ENCODE results near the gene MYO3B. TPM values are rescaled to one million over a fixed set of nuclear protein-coding genes. Genes with fewer than 3 reads are reported as not detected.
A peak's percentile ranks its signal among the peaks of the same experiment; 100 is the strongest.

The MYO3B gene
- total RNA-seq, 1 experiment from 2014 or later: 0.50 TPM

- ChIA-PET POLR2A (no interaction called here), CTCF (interaction anchor here (0.8 kb wide), 1 partner anchor 20 kb away, joined by 3 read pairs; no protein-coding TSS in a partner anchor)
- Mint-ChIP-seq H3K9me3 (no peaks in the 10 kb centered on the region), H3K4me3 (no peak overlapping the region), H3K4me1 (no peaks in the 10 kb centered on the region), H3K36me3 (no peaks in the 10 kb centered on the region), H3K27ac (no peak overlapping the region), H3K27me3 (ENCODE audit: low read depth) (no peaks in the 10 kb centered on the region)
- TF ChIP-seq PRDM15 (CRISPR knock-in tag; IDR thresholded peaks at IDR 0.05) (peak; percentile 53; the same call in 1 of the 2 replicates), TEAD4 (CRISPR knock-in tag; IDR thresholded peaks at IDR 0.05) (no peak)
- no peak for DNase-seq (ENCODE audit: low spot score)
- ATAC-seq: no peak
These were observed 203.7 kb downstream of the MYO3B start for GRCh38 chr2:170381678-170382077.

DNA sequence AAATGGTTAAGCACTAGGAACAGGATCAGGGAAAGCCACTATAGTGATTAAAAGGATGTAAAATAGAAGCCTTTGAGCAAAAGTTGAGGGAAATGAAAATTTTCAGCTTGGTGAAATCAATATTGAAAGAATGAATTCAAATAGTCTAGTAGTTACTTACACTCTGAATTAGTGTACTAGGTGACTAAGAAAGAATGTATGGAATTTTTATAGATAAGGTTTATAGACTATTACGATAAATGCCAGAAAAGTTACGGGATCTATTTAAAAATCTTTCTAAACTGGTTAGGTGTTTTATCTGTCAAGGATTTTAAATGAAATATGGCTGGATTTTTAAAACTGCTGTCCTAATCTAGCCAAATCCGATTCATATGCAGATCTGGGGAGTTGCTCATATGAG lies 208.6 kb downstream of the MYO3B start:
- no peak overlapping the region for H3K27ac Mint-ChIP-seq
- CTCF ChIA-PET: no interaction called here
- H3K36me3 Mint-ChIP-seq: no peaks in the 10 kb centered on the region
- POLR2A ChIA-PET: no interaction called here
- no peak overlapping the region for H3K4me3 Mint-ChIP-seq
- H3K9me3 Mint-ChIP-seq: no peaks in the 10 kb centered on the region
- DNase-seq (ENCODE audit: low spot score) (no peak), ATAC-seq (no peak)
- TF ChIP-seq SMAD3 (CRISPR knock-in tag; IDR thresholded peaks at IDR 0.05; ENCODE audit: borderline replicate concordance): no peak
- TF ChIP-seq, protein P1, sequence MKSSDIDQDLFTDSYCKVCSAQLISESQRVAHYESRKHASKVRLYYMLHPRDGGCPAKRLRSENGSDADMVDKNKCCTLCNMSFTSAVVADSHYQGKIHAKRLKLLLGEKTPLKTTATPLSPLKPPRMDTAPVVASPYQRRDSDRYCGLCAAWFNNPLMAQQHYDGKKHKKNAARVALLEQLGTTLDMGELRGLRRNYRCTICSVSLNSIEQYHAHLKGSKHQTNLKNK (CRISPR knock-in tag; IDR thresholded peaks at IDR 0.05): no peak
- H3K4me1 Mint-ChIP-seq: peaks cover 4% of the 10 kb centered on the region
- H3K27me3 Mint-ChIP-seq (ENCODE audit: low read depth): no peaks in the 10 kb centered on the region

- ChIA-PET POLR2A (no interaction called here), CTCF (interaction anchor here (1.7 to 4.0 kb wide), 2 partner anchors 11 to 18 kb away, joined by 4 to 15 read pairs; no protein-coding TSS in a partner anchor)
- Mint-ChIP-seq H3K4me3 (no peak overlapping the region), H3K27ac (no peak overlapping the region), H3K36me3 (no peaks in the 10 kb centered on the region), H3K4me1 (peaks cover 13% of the 10 kb centered on the region), H3K27me3 (ENCODE audit: low read depth) (no peaks in the 10 kb centered on the region; the same call in 1 of the 2 replicates), H3K9me3 (no peaks in the 10 kb centered on the region)
- no peak for TF ChIP-seq OVOL2 (CRISPR knock-in tag; IDR thresholded peaks at IDR 0.05; ENCODE audit: borderline replicate concordance)
- ATAC-seq: no peak
- no peak for DNase-seq (ENCODE audit: low spot score)
These were observed 213.1 kb downstream of the MYO3B start for GRCh38 chr2:170391018-170391417.

- POLR2A ChIA-PET: no interaction called here
- Mint-ChIP-seq H3K27me3 (ENCODE audit: low read depth) (no peaks in the 10 kb centered on the region; the same call in 1 of the 2 replicates), H3K27ac (no peak overlapping the region), H3K9me3 (no peaks in the 10 kb centered on the region), H3K36me3 (no peaks in the 10 kb centered on the region), H3K4me3 (no peak overlapping the region), H3K4me1 (peaks cover 13% of the 10 kb centered on the region)
- TF ChIP-seq SOX15 (CRISPR knock-in tag; IDR thresholded peaks at IDR 0.05): no peak
- TF ChIP-seq ZNF671 (CRISPR knock-in tag; IDR thresholded peaks at IDR 0.05): no peak
- no peak for TF ChIP-seq ZNF121 (CRISPR knock-in tag; IDR thresholded peaks at IDR 0.05)
- TF ChIP-seq, protein P2, sequence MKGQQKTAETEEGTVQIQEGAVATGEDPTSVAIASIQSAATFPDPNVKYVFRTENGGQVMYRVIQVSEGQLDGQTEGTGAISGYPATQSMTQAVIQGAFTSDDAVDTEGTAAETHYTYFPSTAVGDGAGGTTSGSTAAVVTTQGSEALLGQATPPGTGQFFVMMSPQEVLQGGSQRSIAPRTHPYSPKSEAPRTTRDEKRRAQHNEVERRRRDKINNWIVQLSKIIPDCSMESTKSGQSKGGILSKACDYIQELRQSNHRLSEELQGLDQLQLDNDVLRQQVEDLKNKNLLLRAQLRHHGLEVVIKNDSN (CRISPR knock-in tag; IDR thresholded peaks at IDR 0.05): no peak
- no peak for DNase-seq (ENCODE audit: low spot score)
- ATAC-seq: no peak
- CTCF ChIA-PET: interaction anchor here (0.7 to 4.0 kb wide), 4 partner anchors 9 to 31 kb away, joined by 3 to 15 read pairs (median 5); no protein-coding TSS in a partner anchor
These were observed 213.8 kb downstream of the MYO3B start for GRCh38 chr2:170391697-170392096.

GRCh38 chr2:170393861-170394498 lies 216.0 kb downstream of the MYO3B start:
- Mint-ChIP-seq H3K4me3 (no peak overlapping the region), H3K9me3 (no peaks in the 10 kb centered on the region), H3K4me1 (peaks cover 16% of the 10 kb centered on the region), H3K27me3 (ENCODE audit: low read depth) (no peaks in the 10 kb centered on the region; the same call in 1 of the 2 replicates), H3K36me3 (no peaks in the 10 kb centered on the region), H3K27ac (no peak overlapping the region)
- TF ChIP-seq E2F5 (CRISPR knock-in tag; IDR thresholded peaks at IDR 0.05) (no peak), ZNF671 (CRISPR knock-in tag; IDR thresholded peaks at IDR 0.05) (no peak)
- CTCF ChIA-PET: interaction anchor here (1.9 to 4.0 kb wide), 2 partner anchors 15 to 33 kb away, joined by 6 to 15 read pairs; no protein-coding TSS in a partner anchor
- POLR2A ChIA-PET: no interaction called here
- DNase-seq (ENCODE audit: low spot score) (no peak), ATAC-seq (no peak)

All from WTC11 (cell line).